ENCODE data around the gene ANXA11.

DNA sequence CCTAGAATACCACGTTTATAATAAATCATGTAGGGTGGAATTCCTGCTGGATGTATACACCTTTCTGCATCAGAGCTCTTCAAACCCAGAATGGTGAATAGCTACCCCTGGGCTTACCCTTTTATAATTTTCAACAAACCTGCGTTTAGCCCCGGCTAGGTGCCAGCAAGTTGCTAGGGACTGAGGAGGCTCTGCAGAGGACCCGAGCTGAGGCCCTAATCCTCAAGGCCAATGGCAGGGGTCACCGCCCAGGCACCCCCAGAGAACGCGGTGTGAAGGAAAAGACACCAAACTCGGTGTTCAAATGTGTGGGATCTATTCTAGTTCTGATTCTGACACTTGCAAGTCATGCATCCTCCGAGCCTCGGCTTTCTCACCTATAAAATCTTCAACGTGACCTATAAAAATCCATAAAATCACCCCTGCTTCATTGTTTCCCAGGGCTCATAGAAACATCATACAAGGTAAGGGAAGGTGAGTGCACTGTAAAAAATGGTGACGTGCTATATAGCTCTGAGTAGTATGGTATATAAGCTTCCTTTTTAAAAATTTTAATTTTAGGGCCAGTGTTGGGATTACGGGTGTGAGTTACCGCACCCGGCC, 2.5 kb upstream of the ANXA11 start:
- TF ChIP-seq, protein P1, sequence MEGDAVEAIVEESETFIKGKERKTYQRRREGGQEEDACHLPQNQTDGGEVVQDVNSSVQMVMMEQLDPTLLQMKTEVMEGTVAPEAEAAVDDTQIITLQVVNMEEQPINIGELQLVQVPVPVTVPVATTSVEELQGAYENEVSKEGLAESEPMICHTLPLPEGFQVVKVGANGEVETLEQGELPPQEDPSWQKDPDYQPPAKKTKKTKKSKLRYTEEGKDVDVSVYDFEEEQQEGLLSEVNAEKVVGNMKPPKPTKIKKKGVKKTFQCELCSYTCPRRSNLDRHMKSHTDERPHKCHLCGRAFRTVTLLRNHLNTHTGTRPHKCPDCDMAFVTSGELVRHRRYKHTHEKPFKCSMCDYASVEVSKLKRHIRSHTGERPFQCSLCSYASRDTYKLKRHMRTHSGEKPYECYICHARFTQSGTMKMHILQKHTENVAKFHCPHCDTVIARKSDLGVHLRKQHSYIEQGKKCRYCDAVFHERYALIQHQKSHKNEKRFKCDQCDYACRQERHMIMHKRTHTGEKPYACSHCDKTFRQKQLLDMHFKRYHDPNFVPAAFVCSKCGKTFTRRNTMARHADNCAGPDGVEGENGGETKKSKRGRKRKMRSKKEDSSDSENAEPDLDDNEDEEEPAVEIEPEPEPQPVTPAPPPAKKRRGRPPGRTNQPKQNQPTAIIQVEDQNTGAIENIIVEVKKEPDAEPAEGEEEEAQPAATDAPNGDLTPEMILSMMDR (IDR thresholded peaks at IDR 0.05; ENCODE audit: low read depth, low read length, poor library complexity, severe bottlenecking) = no peak
- TF ChIP-seq EZH2phosphoT487 (IDR thresholded peaks at IDR 0.05; ENCODE audit: borderline replicate concordance, low read length) = no peak

Data from DOHH2 (cell line).